IPS-18a (cell line): Measurements from ENCODE around the gene OCA2.
"Not testable (repeated sequence)": the region's sequence is repeated elsewhere in the genome, so short reads cannot be mapped to it uniquely, and the experiment has no call there.

Experiments used
- H3K27ac ChIP-seq: one replicate; pipeline ENCODE4 v1.5.1; 2013; ENCODE audit warnings: low read length
- H3K27me3 ChIP-seq: one replicate; pipeline ENCODE4 v1.6.1; 2013; ENCODE audit warnings: mild to moderate bottlenecking, low read length; ENCODE audit not compliant: control insufficient read depth, insufficient read depth
- H3K36me3 ChIP-seq: one replicate; pipeline ENCODE4 v1.6.1; 2013; ENCODE audit warnings: low read depth, low read length; ENCODE audit not compliant: control insufficient read depth
- H3K4me1 ChIP-seq: one replicate; pipeline ENCODE4 v1.6.1; 2013; ENCODE audit warnings: low read depth, low read length; ENCODE audit not compliant: control insufficient read depth
- H3K4me3 ChIP-seq: one replicate; pipeline ENCODE4 v1.5.1; 2013; ENCODE audit warnings: low read length
- H3K9ac ChIP-seq: one replicate; pipeline ENCODE4 v1.6.1; 2013; ENCODE audit warnings: mild to moderate bottlenecking, low read length, moderate library complexity
- H3K9me3 ChIP-seq: one replicate; pipeline ENCODE4 v1.6.1; 2013; ENCODE audit warnings: low read depth, low read length; ENCODE audit not compliant: control insufficient read depth

The OCA2 gene

DNA sequence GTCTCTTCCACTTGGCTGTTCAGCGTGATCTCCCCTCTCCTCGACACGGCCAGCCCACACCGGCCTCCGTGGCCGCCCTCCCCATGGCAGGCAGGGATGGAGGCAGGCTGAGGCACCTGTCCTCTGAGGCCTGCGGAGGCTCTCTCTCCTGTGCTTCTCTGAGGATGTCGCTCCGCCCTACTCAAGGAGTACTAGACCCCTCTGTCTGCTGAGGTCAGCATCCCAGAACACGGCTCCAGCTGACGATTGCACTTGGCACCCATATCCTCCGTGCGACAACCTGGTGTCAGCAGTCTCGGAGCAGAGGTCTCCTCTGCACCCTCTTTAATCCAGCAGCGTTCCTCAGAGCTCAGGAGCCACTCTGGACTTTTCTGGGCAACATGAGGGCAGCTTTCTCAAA, 322.6 kb downstream of the OCA2 start:
- H3K4me1 ChIP-seq, result no peaks in the 10 kb centered on the region
- no peak overlapping the region for H3K4me3 ChIP-seq
- no peak overlapping the region for H3K9ac ChIP-seq
- H3K9me3 ChIP-seq, result no peaks in the 10 kb centered on the region
- no peaks in the 10 kb centered on the region for H3K36me3 ChIP-seq
- H3K27me3 ChIP-seq, result no peaks in the 10 kb centered on the region
- no peak overlapping the region for H3K27ac ChIP-seq

DNA sequence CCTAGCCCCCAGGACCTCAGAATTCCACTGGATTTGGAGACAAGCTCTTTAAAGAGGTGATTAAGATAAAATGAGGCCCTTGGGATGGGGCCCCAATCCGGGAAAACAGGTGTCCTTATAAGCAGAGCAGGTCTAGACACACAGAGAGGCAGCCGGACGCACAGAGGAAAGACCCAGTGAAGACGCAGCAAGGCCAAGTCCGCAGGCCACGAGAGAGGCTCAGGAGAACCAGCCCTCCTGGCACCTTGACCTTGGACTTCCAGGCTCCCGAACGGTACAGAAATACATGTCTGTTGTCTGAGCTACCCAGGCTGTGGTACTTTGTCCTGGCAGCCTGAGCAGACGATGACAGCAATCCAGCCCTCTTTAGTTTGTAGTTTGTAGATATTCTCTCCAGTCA, 324.5 kb downstream of the OCA2 start:
- Histone ChIP-seq H3K27ac (no peak overlapping the region), H3K9me3 (no peaks in the 10 kb centered on the region), H3K4me3 (no peak overlapping the region), H3K9ac (no peak overlapping the region), H3K4me1 (no peaks in the 10 kb centered on the region), H3K36me3 (no peaks in the 10 kb centered on the region), H3K27me3 (no peaks in the 10 kb centered on the region)

DNA sequence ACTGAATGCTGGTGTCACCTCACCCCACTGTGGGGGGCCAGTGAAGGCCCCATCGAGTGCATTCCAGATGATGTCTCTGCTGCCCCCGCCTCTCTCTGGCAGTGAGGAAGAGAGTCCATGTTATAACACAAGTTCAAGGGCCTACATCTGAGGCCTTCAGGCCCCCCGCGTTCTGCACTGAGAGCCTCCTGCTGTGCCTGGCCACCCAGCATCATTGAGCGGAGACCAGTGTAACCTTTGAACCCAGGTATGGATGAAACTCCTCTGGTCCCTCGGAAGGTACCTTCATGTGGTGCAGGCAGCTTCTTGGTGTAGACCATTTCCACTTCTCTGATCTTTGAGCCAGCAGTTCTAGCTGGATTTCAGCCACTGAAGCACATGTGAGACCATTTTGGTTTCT, 324.9 kb downstream of the OCA2 start:
- H3K4me1 ChIP-seq, result no peaks in the 10 kb centered on the region

DNA sequence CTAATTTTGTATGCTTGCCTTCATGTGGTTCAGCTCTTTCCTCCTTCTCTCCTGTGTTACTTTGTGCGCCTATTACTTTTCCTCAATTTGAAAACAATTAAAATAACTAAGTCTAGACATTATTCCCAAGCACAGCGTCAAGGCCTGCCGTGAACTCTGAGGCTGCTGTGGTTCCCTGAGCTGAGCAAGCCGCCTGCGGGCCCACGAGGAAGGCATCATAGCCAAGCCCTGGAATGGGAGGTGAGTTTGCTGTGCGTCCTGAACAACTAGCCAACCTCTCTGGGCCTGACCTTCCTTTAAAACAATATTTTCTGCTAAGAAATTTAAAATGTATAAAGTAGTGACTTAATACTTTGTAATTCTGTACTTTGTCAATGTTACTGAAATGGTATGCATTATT, 327.2 kb downstream of the OCA2 start:
- H3K36me3 ChIP-seq, result no peaks in the 10 kb centered on the region
- H3K27me3 ChIP-seq, result no peaks in the 10 kb centered on the region
- H3K9me3 ChIP-seq, result peaks cover 5% of the 10 kb centered on the region
- no peak overlapping the region for H3K9ac ChIP-seq
- no peak overlapping the region for H3K27ac ChIP-seq
- H3K4me3 ChIP-seq, result no peak overlapping the region
- H3K4me1 ChIP-seq, result peaks cover 7% of the 10 kb centered on the region

More for the DNA sequence above, 324.9 kb downstream of the OCA2 start:
- Histone ChIP-seq H3K9ac (no peak overlapping the region), H3K4me3 (no peak overlapping the region), H3K9me3 (no peaks in the 10 kb centered on the region), H3K27ac (no peak overlapping the region), H3K36me3 (no peaks in the 10 kb centered on the region), H3K27me3 (no peaks in the 10 kb centered on the region)

GRCh38 chr15:27770769-27771554, 328.2 kb downstream of the OCA2 start:
- H3K27ac ChIP-seq, result no peak overlapping the region
- H3K27me3 ChIP-seq, result no peaks in the 10 kb centered on the region
- peaks cover 7% of the 10 kb centered on the region for H3K9me3 ChIP-seq
- no peaks in the 10 kb centered on the region for H3K36me3 ChIP-seq
- H3K9ac ChIP-seq, result no peak overlapping the region
- H3K4me3 ChIP-seq, result no peak overlapping the region
- peaks cover 7% of the 10 kb centered on the region for H3K4me1 ChIP-seq

DNA sequence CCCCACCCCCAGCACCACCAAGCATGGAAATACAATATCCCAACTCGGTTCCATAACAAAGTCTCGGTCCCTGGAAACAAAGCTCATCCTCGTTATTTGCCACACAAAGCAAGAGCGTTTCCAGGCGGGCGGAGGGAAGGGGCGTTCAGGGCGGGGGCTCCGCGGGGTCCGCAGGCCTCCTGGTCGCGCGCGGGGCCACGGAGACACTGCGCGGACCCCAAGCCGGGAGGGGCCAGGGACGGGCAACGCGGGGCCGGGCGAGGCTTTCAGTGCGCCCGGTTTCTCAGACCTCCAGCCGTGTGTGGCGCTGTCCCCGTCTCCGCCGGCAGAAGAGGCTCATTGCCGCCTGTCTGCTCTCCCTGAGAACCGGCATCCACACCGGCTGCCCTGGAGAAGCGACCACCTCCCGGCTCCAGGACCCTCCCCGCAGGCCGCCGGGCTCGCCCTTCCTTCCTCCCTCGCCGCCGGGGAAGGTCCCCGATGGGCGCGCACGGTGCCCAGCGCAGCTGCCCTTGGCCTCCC, 329.0 kb downstream of the OCA2 start:
- H3K27ac ChIP-seq, result no peak overlapping the region
- H3K4me3 ChIP-seq, result no peak overlapping the region
- peaks cover 7% of the 10 kb centered on the region for H3K9me3 ChIP-seq
- no peaks in the 10 kb centered on the region for H3K36me3 ChIP-seq
- H3K4me1 ChIP-seq, result peaks cover 7% of the 10 kb centered on the region
- H3K27me3 ChIP-seq, result no peaks in the 10 kb centered on the region
- H3K9ac ChIP-seq, result no peak overlapping the region

GRCh38 chr15:27769652-27770051, 329.5 kb downstream of the OCA2 start:
- Histone ChIP-seq H3K9ac (no peak overlapping the region), H3K27ac (no peak overlapping the region), H3K27me3 (no peaks in the 10 kb centered on the region), H3K36me3 (no peaks in the 10 kb centered on the region), H3K4me3 (no peak overlapping the region), H3K9me3 (peaks cover 7% of the 10 kb centered on the region), H3K4me1 (peaks cover 7% of the 10 kb centered on the region)

DNA sequence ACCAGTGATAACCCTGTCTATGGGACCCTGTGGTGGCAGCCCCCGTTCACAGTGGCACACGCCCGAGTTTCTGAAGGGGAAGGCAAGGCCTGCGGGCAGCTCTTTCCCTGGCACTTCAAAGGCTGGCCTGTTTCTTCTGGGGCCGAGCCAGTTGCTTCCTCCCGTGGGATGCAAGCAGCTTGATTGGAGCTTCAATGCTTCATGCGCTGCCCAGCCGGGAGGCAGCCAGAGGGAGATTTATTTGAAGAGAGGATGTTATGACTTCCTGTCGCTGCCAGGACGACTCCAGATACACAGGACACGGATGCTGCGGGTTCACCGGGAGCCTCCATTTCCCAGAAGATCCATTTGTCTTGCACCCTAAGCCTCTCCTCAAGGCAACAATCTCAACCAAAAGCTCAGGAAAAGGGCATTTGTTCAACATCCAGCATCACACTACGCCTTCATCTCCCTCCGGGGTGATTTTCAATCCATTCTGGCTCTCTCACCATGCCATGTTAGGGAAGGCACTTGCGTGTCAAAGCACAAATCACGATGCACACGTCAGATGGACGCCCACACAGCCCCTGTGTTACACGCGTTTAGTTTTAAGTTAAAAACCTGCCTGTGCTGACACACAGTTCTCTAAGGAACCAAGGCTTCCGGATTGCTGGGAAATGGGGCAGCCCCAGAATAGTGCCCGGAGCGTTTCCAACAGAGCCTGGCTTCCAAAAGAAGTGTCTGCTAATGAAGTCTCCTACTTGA, 330.2 kb downstream of the OCA2 start:
- Histone ChIP-seq H3K27me3 (no peaks in the 10 kb centered on the region), H3K9ac (no peak overlapping the region)

GRCh38 chr15:27767918-27768640, 331.0 kb downstream of the OCA2 start:
- no peak overlapping the region for H3K27ac ChIP-seq
- peaks cover 17% of the 10 kb centered on the region for H3K4me1 ChIP-seq
- peaks cover 7% of the 10 kb centered on the region for H3K9me3 ChIP-seq
- H3K9ac ChIP-seq, result no peak overlapping the region
- H3K27me3 ChIP-seq, result no peaks in the 10 kb centered on the region
- H3K4me3 ChIP-seq, result no peak overlapping the region
- no peaks in the 10 kb centered on the region for H3K36me3 ChIP-seq

More for the DNA sequence above, 330.2 kb downstream of the OCA2 start:
- H3K4me1 ChIP-seq, result peaks cover 14% of the 10 kb centered on the region
- H3K4me3 ChIP-seq, result no peak overlapping the region
- H3K36me3 ChIP-seq, result no peaks in the 10 kb centered on the region
- H3K9me3 ChIP-seq, result peaks cover 7% of the 10 kb centered on the region
- H3K27ac ChIP-seq, result no peak overlapping the region

DNA sequence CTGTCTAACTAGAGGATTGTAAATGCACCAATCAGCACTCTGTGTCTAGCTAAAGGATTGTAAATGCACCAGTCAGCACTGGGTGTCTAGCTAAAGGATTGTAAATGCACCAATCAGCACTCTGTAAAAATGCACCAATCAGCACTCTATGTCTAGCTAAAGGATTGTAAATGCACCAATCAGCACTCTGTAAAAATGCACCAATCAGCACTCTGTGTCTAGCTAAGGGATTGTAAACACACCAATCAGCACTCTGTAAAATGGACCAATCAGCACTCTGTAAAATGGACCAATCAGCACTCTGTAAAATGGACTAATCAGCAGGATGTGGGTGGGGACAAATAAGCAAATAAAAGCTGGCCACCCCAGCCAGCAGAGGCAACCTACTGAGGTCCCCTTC, 331.7 kb downstream of the OCA2 start:
- not testable (repeated sequence) for H3K27me3 ChIP-seq, H3K4me3 ChIP-seq, H3K9me3 ChIP-seq, H3K36me3 ChIP-seq, H3K27ac ChIP-seq, H3K9ac ChIP-seq
- peaks cover 17% of the 10 kb centered on the region for H3K4me1 ChIP-seq

GRCh38 chr15:27764339-27764738, 334.8 kb downstream of the OCA2 start:
- H3K36me3 ChIP-seq, result no peaks in the 10 kb centered on the region
- peaks cover 17% of the 10 kb centered on the region for H3K4me1 ChIP-seq
- no peak overlapping the region for H3K4me3 ChIP-seq
- no peak overlapping the region for H3K9ac ChIP-seq
- no peaks in the 10 kb centered on the region for H3K27me3 ChIP-seq
- no peak overlapping the region for H3K27ac ChIP-seq
- H3K9me3 ChIP-seq, result peaks cover 7% of the 10 kb centered on the region
